IMR-90 (cell line): ENCODE data around the gene ITCH. TPM values are rescaled to one million over a fixed set of nuclear protein-coding genes. Genes with fewer than 3 reads are reported as not detected.

Experiments used
- ATAC-seq: fragments of 200-7000 bp; cut with Tn5 transposase; 2 replicates; pipeline ENCODE4 v1.9.1; 2020; ENCODE audit warnings: low read depth, mild to moderate bottlenecking, moderate library complexity
- BruUV-seq: library from RNA; stranded (reverse); fragments of 400-500 nt; replicated peaks from 2 replicates; lab custom pipeline; 2021; lab: Mats Ljungman, UMichigan
- CTCF ChIA-PET: fragments of 300-600 bp; formaldehyde crosslinking; extraction: SDS; loops from one replicate; lab custom pipeline; 2021; ENCODE audit warnings: antibody characterized with exemption; lab: Yijun Ruan, JAX
- POLR2A ChIA-PET: fragments of 300-600 bp; sonication (Branson Sonifier 250); formaldehyde crosslinking; loops from one replicate; lab custom pipeline; 2022; ENCODE audit warnings: antibody characterized with exemption; ENCODE audit not compliant: unreplicated experiment; lab: Charles Lee
- DNase-seq: peaks from one replicate; pipeline ENCODE4 v3.0.0; 2013
- H2AFZ ChIP-seq: replicated peaks from 2 replicates; pipeline ENCODE3; 2013; ENCODE audit warnings: low read length, mild to moderate bottlenecking; ENCODE audit not compliant: poor library complexity
- H2AK5ac ChIP-seq: 2 replicates; pipeline ENCODE4 v1.6.1; 2013; ENCODE audit warnings: low read depth, low read length, inconsistent platforms
- H2AK9ac ChIP-seq: replicated peaks from 2 replicates; pipeline ENCODE3; 2013; ENCODE audit warnings: mild to moderate bottlenecking, low read depth, low read length, moderate library complexity; ENCODE audit not compliant: poor library complexity
- H2BK120ac ChIP-seq: 2 replicates; pipeline ENCODE4 v1.6.1; 2013; ENCODE audit warnings: low read depth, low read length, inconsistent platforms
- H2BK15ac ChIP-seq: 3 replicates; pipeline ENCODE4 v1.6.1; 2013; ENCODE audit warnings: low read depth, low read length, inconsistent platforms
- H2BK20ac ChIP-seq: 2 replicates; pipeline ENCODE4 v1.6.1; 2013; ENCODE audit warnings: low read depth, mild to moderate bottlenecking, inconsistent platforms, low read length, moderate library complexity
- H2BK5ac ChIP-seq: 2 replicates; pipeline ENCODE4 v1.6.1; 2013; ENCODE audit warnings: mild to moderate bottlenecking, low read depth, low read length, inconsistent platforms; ENCODE audit not compliant: poor library complexity, severe bottlenecking
- H3K14ac ChIP-seq: replicated peaks from 2 replicates; pipeline ENCODE4 v1.6.1; 2013; ENCODE audit warnings: low read depth, low read length, inconsistent platforms
- H3K18ac ChIP-seq: 2 replicates; pipeline ENCODE4 v1.6.1; 2013; ENCODE audit warnings: low read depth, low read length, control low read depth
- H3K23ac ChIP-seq: 2 replicates; pipeline ENCODE4 v1.6.1; 2013; ENCODE audit warnings: low read depth, low read length, inconsistent platforms
- H3K27ac ChIP-seq: 2 replicates; pipeline ENCODE4 v1.5.1; 2013; ENCODE audit warnings: mild to moderate bottlenecking, control low read depth, low read length; ENCODE audit not compliant: insufficient read depth
- H3K27me3 ChIP-seq: 2 replicates; pipeline ENCODE4 v1.6.1; 2013; ENCODE audit warnings: low read length; ENCODE audit not compliant: control insufficient read depth, insufficient read depth
- H3K36me3 ChIP-seq: 2 replicates; pipeline ENCODE4 v1.6.1; 2013; ENCODE audit warnings: low read length, mixed read lengths; ENCODE audit not compliant: control insufficient read depth, insufficient read depth
- H3K4ac ChIP-seq: 2 replicates; pipeline ENCODE4 v1.6.1; 2013; ENCODE audit warnings: low read depth, low read length, inconsistent platforms
- H3K4me1 ChIP-seq: 2 replicates; pipeline ENCODE4 v1.6.1; 2013; ENCODE audit warnings: low read length, mixed read lengths; ENCODE audit not compliant: control insufficient read depth, insufficient read depth
- H3K4me2 ChIP-seq: 2 replicates; pipeline ENCODE4 v1.6.1; 2013; ENCODE audit warnings: low read depth, mild to moderate bottlenecking, control low read depth, low read length, moderate library complexity
- H3K4me3 ChIP-seq: 2 replicates; pipeline ENCODE4 v1.5.1; 2013; ENCODE audit warnings: low read depth, mild to moderate bottlenecking, control low read depth, low read length, moderate library complexity; ENCODE audit not compliant: insufficient read depth
- H3K56ac ChIP-seq: 2 replicates; pipeline ENCODE4 v1.6.1; 2013; ENCODE audit warnings: low read length, inconsistent platforms; ENCODE audit not compliant: insufficient read depth; ENCODE audit errors: extremely low read depth
- H3K79me1 ChIP-seq, 2 experiments: 2 replicates each; pipeline ENCODE4 v1.6.1; 2013; ENCODE audit warnings: low read length in 2 of 2, inconsistent platforms in 1 of 2, low read depth in 1 of 2
- H3K9ac ChIP-seq: 2 replicates; pipeline ENCODE4 v1.6.1; 2013; ENCODE audit warnings: low read depth, low read length, control low read depth
- H3K9me1 ChIP-seq: 2 replicates; pipeline ENCODE4 v1.6.1; 2013; ENCODE audit warnings: low read length, inconsistent platforms; ENCODE audit not compliant: insufficient read depth
- H3K9me3 ChIP-seq: 2 replicates; pipeline ENCODE4 v1.6.1; 2013; ENCODE audit warnings: low read length; ENCODE audit not compliant: control insufficient read depth, insufficient read depth
- H4K20me1 ChIP-seq: 2 replicates; pipeline ENCODE4 v1.6.1; 2013; ENCODE audit warnings: low read length, inconsistent platforms; ENCODE audit not compliant: insufficient read depth
- H4K5ac ChIP-seq: 2 replicates; pipeline ENCODE4 v1.6.1; 2013; ENCODE audit warnings: mild to moderate bottlenecking, low read depth, low read length, control low read depth
- H4K8ac ChIP-seq, 2 experiments: 2 replicates each; pipeline ENCODE4 v1.6.1; 2013; ENCODE audit warnings: low read depth in 2 of 2, low read length in 2 of 2, control low read depth in 1 of 2, inconsistent platforms in 1 of 2
- H4K91ac ChIP-seq: 2 replicates; pipeline ENCODE4 v1.6.1; 2013; ENCODE audit warnings: low read depth, low read length, inconsistent platforms; ENCODE audit not compliant: insufficient read depth
- BHLHE40 ChIP-seq: fragments of 150-350 bp; IDR thresholded peaks from 2 replicates; pipeline ENCODE4 v1.6.1; 2016; ENCODE audit warnings: mild to moderate bottlenecking, low read depth, low read length
- ELK1 ChIP-seq: fragments of 150-350 bp; IDR thresholded peaks from 2 replicates; pipeline ENCODE4 v1.6.1; 2016; ENCODE audit warnings: low read depth, mild to moderate bottlenecking, low read length, moderate library complexity, borderline replicate concordance
- MXI1 ChIP-seq: IDR thresholded peaks from 2 replicates; pipeline ENCODE4 v1.6.1; 2012; ENCODE audit warnings: low read depth, mild to moderate bottlenecking, low read length, moderate library complexity, borderline replicate concordance
- POLR2A ChIP-seq: IDR thresholded peaks from 2 replicates; pipeline ENCODE4 v1.6.1; 2012; ENCODE audit warnings: mild to moderate bottlenecking, low read depth, low read length
- RFX5 ChIP-seq: IDR thresholded peaks from 2 replicates; pipeline ENCODE4 v1.8.0; 2012; ENCODE audit warnings: low read depth, mild to moderate bottlenecking, low read length, moderate library complexity
- WGBS, 2 experiments: methylation state at CpG; one replicate each; pipeline versions ENCODE4 v1.1.5 to v1.1.7; 2013; ENCODE audit warnings: missing lambda C conversion rate in 2 of 2; ENCODE audit not compliant: insufficient read length in 1 of 2; ENCODE audit errors: extremely low coverage in 2 of 2; 5-methylcytosine and 5-hydroxymethylcytosine counted together
- dilution Hi-C: fragments of 300-500 bp; cut with HindIII; formaldehyde crosslinking; loops from one replicate; pipeline ENCODE4 v1.14.3; 2018; ENCODE audit warnings: low sequenced_read_pairs; ENCODE audit not compliant: unreplicated experiment
- in situ Hi-C: fragments of 300-500 bp; cut with MboI; formaldehyde crosslinking; loops from 3 replicates; pipeline ENCODE4 v1.14.3; 2019; ENCODE audit warnings: low sequenced_read_pairs, inconsistent platforms, mixed read lengths
- intact Hi-C: fragments of 100-400 bp; cut with micrococcal nuclease; formaldehyde crosslinking; loops from 2 replicates; pipeline ENCODE4 v1.10.0; 2022
- polyA plus RNA-seq, 3 experiments: library from polyadenylated mRNA; depleted of rRNA; stranded (reverse); fragments of >200 nt; gene quantifications; 2 replicates each; pipeline ENCODE4 v1.2.3, GENCODE V29; 2012; ENCODE audit warnings: low replicate concordance in 1 of 3
- total RNA-seq: library from RNA; depleted of rRNA; stranded (reverse); fragments of >200 nt; gene quantifications from 2 replicates; pipeline ENCODE4 v1.2.3, GENCODE V29; 2012

Gene ITCH
- total and polyA plus RNA-seq, 2 of the 4 experiments (the other 2 are of a cell fraction) = 12.7 to 94.6 TPM

GRCh38 chr20:34539756-34540155 lies 176.7 kb downstream of the ITCH start:
- no peak overlapping the region for H3K23ac ChIP-seq
- H2BK20ac ChIP-seq = no peak overlapping the region
- intact Hi-C loops (loop anchor here (5.0 kb wide), 1 partner anchor 168 kb away; no protein-coding TSS in a partner anchor), in situ Hi-C loops (no loop called here), dilution Hi-C loops (no loop called here)
- no peaks in the 10 kb centered on the region for H3K9me1 ChIP-seq
- peaks cover 4 to 40% of the 10 kb centered on the region in 2 experiments for H3K79me1 ChIP-seq
- POLR2A ChIA-PET = no interaction called here
- no peak overlapping the region for H3K18ac ChIP-seq
- no peak overlapping the region for H2BK15ac ChIP-seq
- H3K36me3 ChIP-seq = peaks cover 55% of the 10 kb centered on the region
- peaks cover 9% of the 10 kb centered on the region; the same call in 1 of the 2 replicates for H4K20me1 ChIP-seq
- no peak overlapping the region for H3K4me2 ChIP-seq
- no peaks in the 10 kb centered on the region for H3K27me3 ChIP-seq
- H3K9me3 ChIP-seq = no peaks in the 10 kb centered on the region
- H3K56ac ChIP-seq = no peak overlapping the region
- H3K14ac ChIP-seq = no peak overlapping the region
- TF ChIP-seq RFX5 = no peak
- no peak for TF ChIP-seq MXI1
- no peak for TF ChIP-seq POLR2A
- no peak for TF ChIP-seq BHLHE40
- no peak for TF ChIP-seq ELK1
- BruUV-seq = no TSS peak
- H3K27ac ChIP-seq = no peak overlapping the region
- no peak overlapping the region for H3K9ac ChIP-seq
- 80% methylated on average over 1 of the region's 8 CpGs; no CpG with 5 or more reads in 1 of the 2 experiments for WGBS, 2 experiments
- H2BK5ac ChIP-seq = no peak overlapping the region
- H3K4me3 ChIP-seq = no peak overlapping the region
- DNase-seq = no peak
- CTCF ChIA-PET = interaction anchor here (0.9 to 1.7 kb wide), 3 partner anchors 17 to 349 kb away, joined by 3 to 7 read pairs (median 3); no protein-coding TSS in a partner anchor
- no peak for ATAC-seq
- H2AK9ac ChIP-seq = no peak overlapping the region
- no peak overlapping the region for H3K4ac ChIP-seq
- no peak overlapping the region for H4K91ac ChIP-seq
- no peak overlapping the region for H2AK5ac ChIP-seq
- H3K4me1 ChIP-seq = no peaks in the 10 kb centered on the region
- no peak overlapping the region for H4K8ac ChIP-seq
- no peak overlapping the region for H2BK120ac ChIP-seq
- H2AFZ ChIP-seq = no peak overlapping the region
- no peak overlapping the region for H4K5ac ChIP-seq
